GM21717 (cell line): Measurements from ENCODE around the gene ARHGEF10L.

ENCODE experiments used
- ATAC-seq: cut with Tn5 transposase; IDR thresholded peaks from one replicate; pipeline ENCODE4 v1.9.1; 2021; ENCODE audit warnings: mild to moderate bottlenecking, moderate library complexity; ENCODE audit not compliant: unreplicated experiment

ARHGEF10L gene

DNA sequence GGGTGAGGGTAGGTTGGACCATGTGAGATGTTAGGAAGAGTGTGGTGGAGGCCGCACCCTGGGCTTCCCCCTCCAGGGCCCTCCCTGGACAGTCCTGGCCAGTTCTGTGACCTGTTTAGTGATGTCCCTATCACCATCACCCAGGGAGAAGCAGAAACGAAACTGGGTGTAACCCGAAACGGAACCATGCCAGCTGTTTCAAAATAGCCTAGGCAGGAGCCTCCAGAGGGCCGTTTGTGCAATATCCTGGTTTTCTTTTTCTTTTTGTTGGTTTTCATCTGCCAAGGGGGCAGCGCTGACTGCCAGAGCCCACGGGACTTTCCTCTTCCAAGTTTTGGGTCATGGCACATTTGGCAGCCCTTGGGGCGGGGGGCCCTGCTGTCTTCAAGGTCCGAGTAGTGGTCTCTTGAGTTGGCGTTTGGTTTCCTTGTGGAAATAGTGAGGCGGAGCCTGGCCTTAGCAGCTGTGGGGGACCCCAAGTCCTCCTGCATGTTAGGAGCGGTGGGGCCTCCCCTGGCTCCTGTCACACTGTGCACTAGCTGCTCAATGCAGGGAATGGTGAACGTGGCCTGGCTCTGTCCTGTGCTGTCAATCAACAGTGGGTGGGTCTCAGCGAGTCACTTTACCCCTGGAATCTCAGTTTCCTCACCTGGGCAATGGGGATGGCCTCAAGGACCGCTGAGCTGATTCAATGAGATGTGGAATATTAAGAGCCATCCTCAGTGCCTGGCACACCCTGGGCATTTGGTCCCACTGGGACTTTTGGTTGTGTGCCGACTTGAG lies 90.7 kb downstream of the ARHGEF10L start:
- ATAC-seq = no peak

GRCh38 chr1:17630986-17631385 lies 91.5 kb downstream of the ARHGEF10L start:
- no peak for ATAC-seq

DNA sequence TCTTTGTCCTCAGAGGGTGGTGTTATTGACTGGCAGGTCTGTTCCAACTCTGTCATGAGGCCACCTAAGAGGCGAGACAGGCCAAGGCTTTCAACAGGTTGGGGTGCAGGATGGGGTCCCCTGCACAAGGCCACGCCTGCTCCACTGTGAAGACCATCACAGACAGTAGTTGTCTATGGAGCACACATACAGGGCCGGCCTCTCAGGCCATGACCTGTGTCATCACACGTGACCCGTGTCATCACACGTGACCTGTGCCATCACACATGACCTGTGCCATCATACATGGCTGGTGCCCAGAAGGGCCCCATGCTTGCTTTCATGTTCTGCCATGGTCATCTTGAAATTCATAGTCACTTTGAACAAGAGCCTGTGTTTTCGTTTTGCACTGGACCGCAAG lies 91.9 kb downstream of the ARHGEF10L start:
- no peak for ATAC-seq

- ATAC-seq = no peak
These were observed 92.6 kb downstream of the ARHGEF10L start for GRCh38 chr1:17632106-17632505.

GRCh38 chr1:17632541-17633184 lies 93.2 kb downstream of the ARHGEF10L start:
- ATAC-seq = no peak

DNA sequence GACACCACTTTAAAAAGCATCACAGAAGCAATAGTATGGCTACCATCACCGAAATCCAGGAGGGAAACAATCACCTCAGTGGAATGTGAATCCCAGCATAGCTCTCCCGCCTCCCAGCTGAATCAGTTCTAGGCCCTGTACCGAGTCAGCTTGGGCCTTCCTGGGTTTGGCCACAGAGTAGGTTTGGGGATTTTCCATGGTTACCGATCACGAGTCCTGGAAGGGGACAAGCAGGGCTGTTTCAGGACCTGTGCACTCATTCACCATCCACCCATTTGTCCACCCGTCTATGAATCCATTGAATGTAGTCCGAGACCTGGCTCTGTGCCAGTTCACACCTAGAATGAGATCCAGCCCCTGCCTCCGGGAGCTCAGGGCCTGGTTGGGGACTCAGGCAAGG lies 94.2 kb downstream of the ARHGEF10L start:
- no peak for ATAC-seq

- no peak for ATAC-seq
These were observed 95.8 kb downstream of the ARHGEF10L start for GRCh38 chr1:17635276-17635675.

GRCh38 chr1:17635811-17636210 lies 96.3 kb downstream of the ARHGEF10L start:
- no peak for ATAC-seq

- ATAC-seq = no peak
These were observed 97.1 kb downstream of the ARHGEF10L start for GRCh38 chr1:17636612-17637011.

DNA sequence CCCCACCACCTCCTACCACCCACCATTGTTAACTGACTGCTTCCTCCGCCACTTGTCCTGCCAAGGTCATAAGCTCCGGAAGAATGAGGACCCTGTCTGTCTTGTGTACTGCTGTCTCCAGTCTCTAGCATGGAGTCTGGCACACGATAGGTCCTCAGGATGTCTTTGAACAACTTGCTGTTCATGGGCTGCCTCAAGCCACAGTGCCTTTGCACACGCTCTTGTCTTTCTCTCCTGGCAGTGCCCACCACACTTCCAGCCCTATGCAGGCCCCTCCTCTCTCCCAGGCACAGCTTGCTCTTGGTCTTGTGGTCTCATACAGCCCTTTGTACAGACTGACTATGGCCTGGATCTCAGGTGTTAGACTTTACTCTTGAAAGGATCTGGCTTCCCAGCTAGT lies 97.6 kb downstream of the ARHGEF10L start:
- no peak for ATAC-seq

- ATAC-seq = no peak
These were observed 100.3 kb downstream of the ARHGEF10L start for GRCh38 chr1:17639703-17640340.

GRCh38 chr1:17640393-17640792 lies 100.9 kb downstream of the ARHGEF10L start:
- no peak for ATAC-seq

DNA sequence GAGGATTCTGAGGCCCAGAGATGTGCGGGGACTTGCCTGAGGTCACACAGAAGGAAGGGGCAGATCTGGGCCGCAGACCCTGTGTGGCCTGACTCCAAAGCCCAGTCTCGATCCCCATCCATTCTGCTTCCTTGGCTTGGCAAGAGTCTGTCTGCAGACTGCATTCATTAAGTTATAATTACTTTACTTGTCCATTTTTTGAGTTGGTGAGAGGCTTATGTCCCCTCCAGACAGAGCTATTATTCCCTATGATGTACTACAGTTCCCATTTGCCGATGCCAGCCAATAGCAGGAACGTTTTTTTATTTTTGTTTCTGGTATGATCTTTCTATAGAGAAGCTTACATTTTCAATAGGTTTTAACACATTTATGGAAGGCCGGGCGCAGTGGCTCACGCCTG lies 101.5 kb downstream of the ARHGEF10L start:
- no peak for ATAC-seq

DNA sequence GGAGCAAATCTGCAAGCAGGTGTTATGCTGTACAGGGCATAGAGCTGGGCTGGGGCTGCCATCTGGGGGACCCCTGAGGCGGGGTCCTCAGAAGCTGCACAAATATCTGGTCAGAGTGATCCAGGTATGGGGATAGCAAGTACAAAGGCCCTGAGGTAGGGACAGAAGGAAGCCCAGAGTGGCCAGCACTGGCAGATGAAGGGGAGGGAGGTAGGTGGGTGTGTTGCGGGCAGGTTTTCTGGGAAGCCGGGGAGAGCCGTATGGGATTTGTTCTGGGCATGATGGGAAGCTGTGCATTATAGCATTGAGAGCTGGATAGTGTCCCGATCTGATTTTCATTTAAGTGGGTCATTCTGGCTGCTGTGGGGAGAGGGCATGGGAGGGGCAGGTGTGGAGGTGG lies 102.7 kb downstream of the ARHGEF10L start:
- ATAC-seq = no peak

- no peak for ATAC-seq
These were observed 103.4 kb downstream of the ARHGEF10L start for GRCh38 chr1:17642943-17643342.

DNA sequence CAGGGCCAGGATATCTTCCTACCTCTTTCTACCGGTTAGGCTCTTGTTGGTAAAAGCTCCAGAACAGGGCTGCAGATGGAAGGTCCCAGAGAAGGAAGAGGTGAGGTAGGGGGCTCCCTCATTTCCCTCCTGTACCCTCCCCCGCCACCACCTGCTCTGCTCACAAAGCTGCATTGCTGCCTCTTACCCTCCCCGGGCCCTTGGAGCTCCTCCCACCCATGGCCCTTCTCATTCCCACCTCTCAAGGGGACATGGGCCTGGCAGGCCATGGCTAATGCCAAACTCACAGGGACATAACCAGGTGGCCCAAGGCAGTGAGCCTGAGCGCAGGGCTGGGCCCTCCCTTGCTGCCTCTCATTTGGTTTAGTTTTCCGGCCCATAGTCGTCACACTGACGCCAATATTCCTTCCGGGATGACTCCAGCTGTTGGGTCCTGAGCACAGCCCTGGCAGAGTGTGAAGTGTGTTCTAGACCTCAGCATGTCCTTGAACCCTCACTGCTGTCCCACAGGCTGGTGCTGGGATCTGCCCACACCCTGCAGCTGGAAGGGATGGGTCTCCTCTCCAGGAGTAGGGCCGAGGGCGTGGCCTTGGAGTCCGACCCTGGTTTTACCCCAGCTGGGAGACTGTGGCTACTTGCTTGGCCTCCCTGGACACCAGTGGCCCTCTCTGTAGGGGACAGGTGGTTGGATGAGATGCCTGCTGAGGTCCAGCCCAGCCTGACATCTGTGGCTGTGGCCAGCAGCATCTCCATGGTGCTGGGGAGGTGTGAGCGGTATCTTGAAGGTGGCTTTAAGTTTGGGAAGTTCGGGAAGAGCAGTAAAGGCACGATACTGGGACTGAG lies 104.6 kb downstream of the ARHGEF10L start:
- no peak for ATAC-seq

DNA sequence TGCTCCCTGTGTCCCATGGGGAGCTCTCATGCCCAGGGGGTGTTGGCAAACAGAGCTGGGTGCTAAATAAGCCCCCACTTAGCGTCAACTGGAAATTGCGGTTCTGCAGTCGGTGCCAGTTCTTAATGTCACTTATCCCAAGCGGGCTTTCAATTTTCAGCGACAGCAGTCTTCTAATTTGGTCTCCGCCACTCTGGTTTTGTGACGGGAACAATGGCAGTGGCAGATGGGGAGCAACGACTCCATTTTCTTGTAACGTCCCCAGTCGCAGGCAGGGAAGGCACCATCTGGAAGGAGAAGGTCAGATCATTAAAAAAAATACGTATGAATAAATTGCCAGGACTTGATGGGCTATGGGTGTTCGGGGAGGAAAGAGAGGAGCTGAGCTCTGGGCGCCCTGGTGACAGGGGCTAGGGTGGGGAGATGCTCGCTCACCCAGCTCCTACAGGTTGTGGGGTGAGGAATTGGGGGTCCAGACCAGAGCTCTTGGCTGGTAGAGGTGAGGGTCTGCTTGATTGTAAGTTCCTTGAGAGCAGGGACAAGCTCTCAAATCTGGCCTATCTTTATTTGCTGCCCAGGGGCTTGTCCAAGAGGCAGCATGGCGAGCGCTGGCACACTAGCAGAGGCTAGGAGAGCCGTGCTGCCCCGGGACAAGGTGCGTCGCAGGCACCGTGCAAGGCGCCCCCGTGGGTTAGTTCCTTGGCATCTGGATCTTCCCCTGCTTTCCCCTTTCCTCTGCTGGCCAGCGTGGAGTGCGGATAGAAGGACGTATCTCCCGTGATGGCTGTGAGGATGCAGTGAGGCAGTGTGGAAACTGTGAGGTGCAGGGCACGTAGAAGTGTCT lies 105.8 kb downstream of the ARHGEF10L start:
- ATAC-seq = no peak

DNA sequence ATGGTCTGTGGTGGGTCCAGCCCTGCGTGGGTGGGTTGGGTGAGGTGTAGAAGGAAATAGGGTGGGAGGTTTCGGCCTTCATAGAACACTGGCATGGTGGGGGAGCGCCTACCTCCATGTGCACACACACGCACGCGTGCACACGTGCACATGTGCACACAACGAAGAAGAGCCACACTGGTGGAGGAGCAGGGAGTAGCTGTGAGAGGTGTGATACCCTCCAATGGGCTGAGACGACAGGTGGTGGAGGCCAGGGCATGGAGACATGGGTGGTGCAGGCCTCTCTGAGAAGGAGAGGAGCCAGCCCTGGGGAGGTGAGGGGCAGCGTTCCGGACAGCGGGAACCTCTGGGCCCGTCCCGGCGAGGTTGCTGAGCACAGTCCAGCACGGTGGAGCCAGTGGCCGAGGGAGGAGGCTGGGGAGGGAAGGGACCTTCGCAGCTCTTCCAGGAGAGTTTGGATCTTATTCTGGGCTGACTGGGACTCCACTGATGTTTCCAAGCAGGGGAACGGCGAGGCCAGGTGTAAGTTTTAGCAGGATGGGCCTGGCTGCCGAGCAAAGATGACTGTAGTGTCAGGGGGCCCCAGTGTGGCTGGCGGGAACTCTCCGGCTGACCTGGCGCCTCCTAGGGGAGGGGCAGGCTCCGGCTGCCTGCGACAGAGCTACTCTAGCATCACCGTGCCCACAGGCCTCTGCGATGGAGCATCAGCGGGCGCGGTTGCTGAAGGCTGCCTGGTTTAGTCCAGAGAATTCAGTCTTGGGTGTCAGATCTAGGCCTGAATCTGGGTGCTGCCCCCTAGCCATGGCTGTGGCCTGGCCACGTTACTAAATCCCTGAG lies 107.2 kb downstream of the ARHGEF10L start:
- no peak for ATAC-seq

DNA sequence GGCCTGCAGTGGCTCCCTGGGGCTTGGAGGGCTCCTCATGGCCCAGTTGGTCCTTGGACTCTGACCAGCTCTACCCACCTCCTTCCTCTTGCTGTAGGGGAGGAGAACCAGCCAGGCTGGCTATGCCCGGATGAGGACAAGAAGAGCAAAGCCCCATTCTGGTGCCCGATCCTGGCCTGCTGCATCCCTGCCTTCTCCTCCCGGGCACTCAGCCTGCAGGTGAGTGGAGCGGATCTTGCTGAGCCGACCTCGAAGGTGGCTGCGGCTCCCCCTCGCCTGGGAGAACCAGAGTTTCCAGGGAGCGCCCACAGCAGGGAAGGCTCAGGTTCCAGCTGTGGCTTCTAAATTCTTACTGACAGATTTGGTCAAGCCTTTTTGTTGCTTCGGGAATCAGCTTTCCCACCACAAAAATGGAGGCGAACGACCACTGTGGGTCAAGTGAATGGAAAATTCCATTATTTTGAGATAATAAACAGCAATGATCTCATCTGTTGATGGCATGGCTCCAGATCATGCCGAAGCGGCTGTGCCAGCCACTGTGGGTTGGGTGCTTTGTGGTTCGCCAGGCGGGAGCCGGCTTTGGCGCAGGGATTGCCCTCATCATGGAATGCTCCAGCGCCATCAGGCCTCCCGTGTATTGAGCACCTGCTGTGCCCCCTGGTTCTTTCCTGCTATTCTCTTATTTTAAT lies 109.1 kb downstream of the ARHGEF10L start:
- ATAC-seq = no peak
